ENCODE measurements around the gene CLDN10. TPM values are rescaled to one million over a fixed set of nuclear protein-coding genes. Genes with fewer than 3 reads are reported as not detected.

The CLDN10 gene
- total RNA-seq, 1 donor from 2014 or later: 0.32 TPM

DNA sequence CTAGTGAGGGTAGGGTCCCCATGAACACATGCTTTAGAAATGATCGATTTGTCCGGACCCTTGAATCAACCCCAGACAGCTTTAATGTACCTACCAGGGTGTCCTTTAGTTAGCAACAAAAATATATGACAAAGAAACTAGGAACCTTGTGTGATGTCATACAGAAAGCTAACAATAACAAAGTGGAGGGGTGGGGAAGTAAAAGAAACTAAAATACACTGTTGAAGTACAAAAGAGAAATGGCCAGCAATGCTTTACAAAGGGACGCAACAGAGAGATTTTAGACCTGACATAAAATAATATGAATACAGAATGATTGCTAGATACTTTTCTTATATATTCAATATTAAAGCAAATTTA, 52.0 kb downstream of the CLDN10 start:
- Histone ChIP-seq H3K9me3 (ENCODE audit: insufficient read depth, low read depth, low read length) (no peaks in the 10 kb centered on the region), H2AFZ (ENCODE audit: low read depth, low read length) (peak overlapping the region; percentile 57), H3K4me1 (ENCODE audit: insufficient read depth, low read length) (peaks cover 21% of the 10 kb centered on the region), H3K27me3 (ENCODE audit: insufficient read depth, low read length) (no peaks in the 10 kb centered on the region), H3K36me3 (ENCODE audit: insufficient read depth, low read length) (peaks cover 35% of the 10 kb centered on the region), H3K9ac (ENCODE audit: low read length) (peak overlapping the region; percentile 69), H4K20me1 (ENCODE audit: insufficient read depth, low read length) (no peaks in the 10 kb centered on the region), H3K4me3 (ENCODE audit: insufficient read depth, low read depth, low read length) (no peak overlapping the region), H3K79me2 (ENCODE audit: insufficient read depth, low read length) (no peaks in the 10 kb centered on the region), H3K4me2 (ENCODE audit: low read length) (peak overlapping the region; percentile 77), H3K27ac (ENCODE audit: low read depth, low read length) (peak overlapping the region; percentile 90)
- no peak for TF ChIP-seq EZH2 (IDR thresholded peaks at IDR 0.05; ENCODE audit: insufficient read depth, low read length)
- TF ChIP-seq, protein P1, sequence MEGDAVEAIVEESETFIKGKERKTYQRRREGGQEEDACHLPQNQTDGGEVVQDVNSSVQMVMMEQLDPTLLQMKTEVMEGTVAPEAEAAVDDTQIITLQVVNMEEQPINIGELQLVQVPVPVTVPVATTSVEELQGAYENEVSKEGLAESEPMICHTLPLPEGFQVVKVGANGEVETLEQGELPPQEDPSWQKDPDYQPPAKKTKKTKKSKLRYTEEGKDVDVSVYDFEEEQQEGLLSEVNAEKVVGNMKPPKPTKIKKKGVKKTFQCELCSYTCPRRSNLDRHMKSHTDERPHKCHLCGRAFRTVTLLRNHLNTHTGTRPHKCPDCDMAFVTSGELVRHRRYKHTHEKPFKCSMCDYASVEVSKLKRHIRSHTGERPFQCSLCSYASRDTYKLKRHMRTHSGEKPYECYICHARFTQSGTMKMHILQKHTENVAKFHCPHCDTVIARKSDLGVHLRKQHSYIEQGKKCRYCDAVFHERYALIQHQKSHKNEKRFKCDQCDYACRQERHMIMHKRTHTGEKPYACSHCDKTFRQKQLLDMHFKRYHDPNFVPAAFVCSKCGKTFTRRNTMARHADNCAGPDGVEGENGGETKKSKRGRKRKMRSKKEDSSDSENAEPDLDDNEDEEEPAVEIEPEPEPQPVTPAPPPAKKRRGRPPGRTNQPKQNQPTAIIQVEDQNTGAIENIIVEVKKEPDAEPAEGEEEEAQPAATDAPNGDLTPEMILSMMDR (IDR thresholded peaks at IDR 0.05; ENCODE audit: insufficient read depth, low read depth, low read length): no peak
- Mint-ChIP-seq H3K4me1 (ENCODE audit: low read depth, unreplicated experiment) (peaks cover 2% of the 10 kb centered on the region), H3K4me3 (ENCODE audit: unreplicated experiment) (no peak overlapping the region), H3K9me3 (ENCODE audit: unreplicated experiment) (no peaks in the 10 kb centered on the region), H3K27ac (ENCODE audit: unreplicated experiment) (no peak overlapping the region), H3K27me3 (ENCODE audit: low read depth, unreplicated experiment) (no peaks in the 10 kb centered on the region), H3K36me3 (ENCODE audit: low read depth, unreplicated experiment) (peaks cover 23% of the 10 kb centered on the region)
- DNase-seq (ENCODE audit: low read depth) (peak; percentile 45), FAIRE-seq (no peak)

DNA sequence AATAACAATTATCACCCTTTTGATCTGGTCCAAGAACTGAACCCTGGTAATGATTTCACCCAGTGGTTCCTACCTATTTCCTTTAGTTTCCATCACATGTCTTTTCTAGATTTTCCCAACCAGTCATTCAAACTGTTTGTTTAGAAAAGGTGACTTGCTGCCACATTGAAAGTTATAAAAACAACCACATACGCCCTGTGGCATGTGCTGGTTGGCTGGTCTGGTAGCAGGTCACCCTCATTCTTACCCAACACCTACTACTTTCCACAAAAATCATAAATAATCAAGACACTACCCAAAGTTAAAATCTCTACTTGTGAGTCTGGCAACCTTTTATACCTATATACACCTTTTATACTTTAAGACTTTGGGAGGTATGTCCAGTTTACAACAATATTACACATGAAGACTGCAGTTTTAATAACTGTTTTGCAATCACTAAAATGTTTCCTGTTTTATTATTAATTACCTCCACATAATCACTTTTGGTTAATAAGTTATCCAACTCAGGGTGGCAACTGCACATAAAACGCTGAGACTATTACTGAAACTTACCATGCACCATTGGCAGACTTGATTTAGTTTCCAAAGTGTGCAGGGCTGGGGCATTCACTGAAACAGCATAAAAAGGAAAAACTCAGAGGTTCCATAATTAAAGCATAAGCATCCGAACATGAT, 53.1 kb downstream of the CLDN10 start:
- no peak overlapping the region for H2AFZ ChIP-seq (ENCODE audit: low read depth, low read length)
- DNase-seq (ENCODE audit: low read depth): no peak
- H3K36me3 Mint-ChIP-seq (ENCODE audit: low read depth, unreplicated experiment): peaks cover 20% of the 10 kb centered on the region
- no peak overlapping the region for H3K27ac Mint-ChIP-seq (ENCODE audit: unreplicated experiment)
- H3K27ac ChIP-seq (ENCODE audit: low read depth, low read length): no peak overlapping the region
- peaks cover 21% of the 10 kb centered on the region for H3K4me1 ChIP-seq (ENCODE audit: insufficient read depth, low read length)
- no peaks in the 10 kb centered on the region for H4K20me1 ChIP-seq (ENCODE audit: insufficient read depth, low read length)
- H3K79me2 ChIP-seq (ENCODE audit: insufficient read depth, low read length): no peaks in the 10 kb centered on the region
- H3K27me3 Mint-ChIP-seq (ENCODE audit: low read depth, unreplicated experiment): no peaks in the 10 kb centered on the region
- peaks cover 2% of the 10 kb centered on the region for H3K4me1 Mint-ChIP-seq (ENCODE audit: low read depth, unreplicated experiment)
- no peak overlapping the region for H3K4me3 ChIP-seq (ENCODE audit: insufficient read depth, low read depth, low read length)
- H3K9me3 Mint-ChIP-seq (ENCODE audit: unreplicated experiment): no peaks in the 10 kb centered on the region
- no peaks in the 10 kb centered on the region for H3K27me3 ChIP-seq (ENCODE audit: insufficient read depth, low read length)
- H3K4me2 ChIP-seq (ENCODE audit: low read length): no peak overlapping the region
- H3K4me3 Mint-ChIP-seq (ENCODE audit: unreplicated experiment): no peak overlapping the region
- H3K9ac ChIP-seq (ENCODE audit: low read length): no peak overlapping the region
- no peak for TF ChIP-seq EZH2 (IDR thresholded peaks at IDR 0.05; ENCODE audit: insufficient read depth, low read length)
- TF ChIP-seq, protein P1 (IDR thresholded peaks at IDR 0.05; ENCODE audit: insufficient read depth, low read depth, low read length): no peak
- no peaks in the 10 kb centered on the region for H3K9me3 ChIP-seq (ENCODE audit: insufficient read depth, low read depth, low read length)
- FAIRE-seq: no peak
- peaks cover 30% of the 10 kb centered on the region for H3K36me3 ChIP-seq (ENCODE audit: insufficient read depth, low read length)

DNA sequence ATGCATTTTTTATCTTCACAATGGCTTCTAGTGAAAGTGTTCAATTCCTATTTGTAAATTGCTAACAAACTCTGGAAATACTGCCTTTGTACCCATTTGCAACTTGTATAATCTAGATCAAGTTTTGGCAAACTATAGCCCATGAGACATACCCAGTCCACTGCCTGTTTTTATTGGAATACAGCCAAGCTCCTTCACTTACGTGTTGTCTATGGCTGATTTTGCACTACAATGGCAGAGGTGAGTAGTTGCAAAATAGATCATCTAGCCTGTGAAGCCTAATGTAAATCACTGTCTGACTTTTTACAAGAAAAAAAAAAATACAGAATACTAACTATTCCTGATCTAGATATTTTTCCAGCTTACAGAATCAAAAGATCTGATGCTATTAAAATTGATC, 54.8 kb downstream of the CLDN10 start:
- Mint-ChIP-seq H3K36me3 (ENCODE audit: low read depth, unreplicated experiment) (peaks cover 12% of the 10 kb centered on the region), H3K27ac (ENCODE audit: unreplicated experiment) (no peak overlapping the region), H3K27me3 (ENCODE audit: low read depth, unreplicated experiment) (no peaks in the 10 kb centered on the region), H3K9me3 (ENCODE audit: unreplicated experiment) (no peaks in the 10 kb centered on the region), H3K4me3 (ENCODE audit: unreplicated experiment) (no peak overlapping the region), H3K4me1 (ENCODE audit: low read depth, unreplicated experiment) (peaks cover 2% of the 10 kb centered on the region)
- H3K27me3 ChIP-seq (ENCODE audit: insufficient read depth, low read length): no peaks in the 10 kb centered on the region
- H3K79me2 ChIP-seq (ENCODE audit: insufficient read depth, low read length): no peaks in the 10 kb centered on the region
- no peak for TF ChIP-seq EZH2 (IDR thresholded peaks at IDR 0.05; ENCODE audit: insufficient read depth, low read length)
- TF ChIP-seq, protein P1 (IDR thresholded peaks at IDR 0.05; ENCODE audit: insufficient read depth, low read depth, low read length): no peak
- no peak overlapping the region for H2AFZ ChIP-seq (ENCODE audit: low read depth, low read length)
- peak; percentile 71 for DNase-seq (ENCODE audit: low read depth)
- no peak overlapping the region for H3K27ac ChIP-seq (ENCODE audit: low read depth, low read length)
- H3K9me3 ChIP-seq (ENCODE audit: insufficient read depth, low read depth, low read length): no peaks in the 10 kb centered on the region
- peaks cover 31% of the 10 kb centered on the region for H3K36me3 ChIP-seq (ENCODE audit: insufficient read depth, low read length)
- H4K20me1 ChIP-seq (ENCODE audit: insufficient read depth, low read length): no peaks in the 10 kb centered on the region
- no peak overlapping the region for H3K4me3 ChIP-seq (ENCODE audit: insufficient read depth, low read depth, low read length)
- no peak overlapping the region for H3K9ac ChIP-seq (ENCODE audit: low read length)
- no peak for FAIRE-seq
- H3K4me1 ChIP-seq (ENCODE audit: insufficient read depth, low read length): peaks cover 21% of the 10 kb centered on the region
- H3K4me2 ChIP-seq (ENCODE audit: low read length): no peak overlapping the region

All from astrocyte (in vitro differentiated cells and primary cell).